ENCODE results near the gene USP36. TPM values are rescaled to one million over a fixed set of nuclear protein-coding genes. Genes with fewer than 3 reads are reported as not detected.

The USP36 gene
- total and polyA plus RNA-seq, 4 donors, result 22.2 to 61.5 (median 44.9) TPM

DNA sequence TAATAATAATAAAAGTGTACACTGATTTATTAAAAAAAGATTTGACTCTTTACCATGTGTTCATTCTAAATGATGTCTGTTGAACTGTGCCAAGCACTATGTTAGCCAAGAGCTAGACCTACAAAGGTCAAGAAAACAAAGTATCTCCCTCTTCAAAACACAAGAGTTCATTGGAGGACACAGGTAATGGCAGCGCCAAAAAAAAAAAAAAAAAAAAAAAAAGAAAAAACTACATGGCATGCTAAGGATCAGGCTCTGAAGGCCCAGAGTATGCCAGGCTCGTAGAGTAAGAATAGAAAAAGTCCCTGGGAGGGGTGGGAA lies 93.7 kb downstream of the USP36 start:
- Histone ChIP-seq H3K27ac (ENCODE audit: low read depth in 1 of 2, low read length in 1 of 2) (peak overlapping the region in 1 of 2 donors; percentile 38), H3K9me3 (ENCODE audit: control insufficient read depth in 4 of 4, insufficient read depth in 3 of 4, low read length in 3 of 4) (no peaks in the 10 kb centered on the region), H3K4me3 (no peak overlapping the region), H3K27me3 (ENCODE audit: control insufficient read depth in 3 of 3, insufficient read depth in 3 of 3, low read length in 2 of 3) (no peaks in the 10 kb centered on the region), H3K36me3 (ENCODE audit: control insufficient read depth in 4 of 4, insufficient read depth in 4 of 4, low read length in 4 of 4) (no peaks in the 10 kb centered on the region), H3K4me1 (ENCODE audit: control insufficient read depth in 5 of 5, insufficient read depth in 5 of 5, low read length in 5 of 5) (peaks cover 0 to 21% (median 3%) of the 10 kb centered on the region in 5 donors), H3K9ac (ENCODE audit: insufficient read depth in 1 of 2, low read length in 2 of 2) (no peak overlapping the region)
- 67 to 93% methylated on average over 2 of the region's 2 CpGs for WGBS, 2 donors
- DNase-seq (no peak), ATAC-seq (ENCODE audit: insufficient read depth, low FRiP score) (no peak)
- TF ChIP-seq, protein P1, sequence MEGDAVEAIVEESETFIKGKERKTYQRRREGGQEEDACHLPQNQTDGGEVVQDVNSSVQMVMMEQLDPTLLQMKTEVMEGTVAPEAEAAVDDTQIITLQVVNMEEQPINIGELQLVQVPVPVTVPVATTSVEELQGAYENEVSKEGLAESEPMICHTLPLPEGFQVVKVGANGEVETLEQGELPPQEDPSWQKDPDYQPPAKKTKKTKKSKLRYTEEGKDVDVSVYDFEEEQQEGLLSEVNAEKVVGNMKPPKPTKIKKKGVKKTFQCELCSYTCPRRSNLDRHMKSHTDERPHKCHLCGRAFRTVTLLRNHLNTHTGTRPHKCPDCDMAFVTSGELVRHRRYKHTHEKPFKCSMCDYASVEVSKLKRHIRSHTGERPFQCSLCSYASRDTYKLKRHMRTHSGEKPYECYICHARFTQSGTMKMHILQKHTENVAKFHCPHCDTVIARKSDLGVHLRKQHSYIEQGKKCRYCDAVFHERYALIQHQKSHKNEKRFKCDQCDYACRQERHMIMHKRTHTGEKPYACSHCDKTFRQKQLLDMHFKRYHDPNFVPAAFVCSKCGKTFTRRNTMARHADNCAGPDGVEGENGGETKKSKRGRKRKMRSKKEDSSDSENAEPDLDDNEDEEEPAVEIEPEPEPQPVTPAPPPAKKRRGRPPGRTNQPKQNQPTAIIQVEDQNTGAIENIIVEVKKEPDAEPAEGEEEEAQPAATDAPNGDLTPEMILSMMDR (IDR thresholded peaks at IDR 0.05; ENCODE audit: control extremely low read depth, extremely low read depth), result no peak

GRCh38 chr17:78746263-78746948 lies 94.2 kb downstream of the USP36 start:
- WGBS, 2 donors, result 64 to 72% methylated on average over 12 of the region's 12 CpGs
- H3K9ac ChIP-seq (ENCODE audit: insufficient read depth in 1 of 2, low read length in 2 of 2), result no peak overlapping the region
- ATAC-seq (ENCODE audit: insufficient read depth, low FRiP score) (no peak), DNase-seq (no peak)
- H3K36me3 ChIP-seq (ENCODE audit: control insufficient read depth in 4 of 4, insufficient read depth in 4 of 4, low read length in 4 of 4), result no peaks in the 10 kb centered on the region
- peaks cover 0 to 21% (median 3%) of the 10 kb centered on the region in 5 donors for H3K4me1 ChIP-seq (ENCODE audit: control insufficient read depth in 5 of 5, insufficient read depth in 5 of 5, low read length in 5 of 5)
- no peaks in the 10 kb centered on the region for H3K9me3 ChIP-seq (ENCODE audit: control insufficient read depth in 4 of 4, insufficient read depth in 3 of 4, low read length in 3 of 4)
- TF ChIP-seq, protein P1 (IDR thresholded peaks at IDR 0.05; ENCODE audit: control extremely low read depth, extremely low read depth), result no peak
- peak overlapping the region in 1 of 2 donors; percentile 3 for H3K27ac ChIP-seq (ENCODE audit: low read depth in 1 of 2, low read length in 1 of 2)
- H3K4me3 ChIP-seq, result no peak overlapping the region
- no peaks in the 10 kb centered on the region for H3K27me3 ChIP-seq (ENCODE audit: control insufficient read depth in 3 of 3, insufficient read depth in 3 of 3, low read length in 2 of 3)

Other genes with a start within 250 kb of the USP36 start
- gene CYTH1, start 58.5 kb downstream of the USP36 start, total RNA-seq, result 10 to 100 TPM; 67.0 to 97.2 TPM
- 10 to 100 TPM; 50.5 to 85.1 TPM for gene CYTH1, start 58.5 kb downstream of the USP36 start, polyA plus RNA-seq
- 1 to 10 TPM; 8.2 to 8.3 TPM for gene CEP295NL, start 62.4 kb upstream of the USP36 start, total RNA-seq
- gene CEP295NL, start 62.4 kb upstream of the USP36 start, polyA plus RNA-seq, result 1 to 10 TPM in 1 of 2 donors, under 1 TPM in 1; 0.39 to 1.7 TPM
- gene TIMP2, start 84.6 kb upstream of the USP36 start, total RNA-seq, result 100 to 1,000 TPM in 1 of 2 donors, 10 to 100 TPM in 1; 95.6 to 176 TPM
- 10 to 100 TPM; 47.5 to 88.2 TPM for gene TIMP2, start 84.6 kb upstream of the USP36 start, polyA plus RNA-seq
- gene LGALS3BP, start 139.1 kb upstream of the USP36 start, total RNA-seq, result 100 to 1,000 TPM; 183 to 479 TPM
- gene LGALS3BP, start 139.1 kb upstream of the USP36 start, polyA plus RNA-seq, result 100 to 1,000 TPM; 229 to 261 TPM
- gene CANT1, start 168.9 kb upstream of the USP36 start, total RNA-seq, result 10 to 100 TPM; 31.4 to 75.8 TPM
- gene CANT1, start 168.9 kb upstream of the USP36 start, polyA plus RNA-seq, result 10 to 100 TPM in 1 of 2 donors, 1 to 10 TPM in 1; 8.5 to 66.0 TPM
- 10 to 100 TPM in 1 of 2 donors, 1 to 10 TPM in 1; 7.4 to 35.7 TPM for gene C1QTNF1, start 183.4 kb upstream of the USP36 start, total RNA-seq
- 10 to 100 TPM; 24.3 to 84.5 TPM for gene C1QTNF1, start 183.4 kb upstream of the USP36 start, polyA plus RNA-seq
- gene ENGASE, start 234.0 kb upstream of the USP36 start, total RNA-seq, result 10 to 100 TPM; 36.7 to 45.7 TPM
- 10 to 100 TPM; 19.0 to 28.4 TPM for gene ENGASE, start 234.0 kb upstream of the USP36 start, polyA plus RNA-seq